ENCODE data around the gene P4HA3.
A peak's percentile ranks its signal among the peaks of the same experiment; 100 is the strongest.
"Not testable (repeated sequence)": the region's sequence is repeated elsewhere in the genome, so short reads cannot be mapped to it uniquely, and the experiment has no call there.

P4HA3 gene

GRCh38 chr11:74311352-74311926 is at the start of gene P4HA3:
Gene P4HA3 (minus strand): TSS chr11:74311640. CDS start chr11:74311611, 29 bp downstream.
- DNase-seq: peak; percentile 81

GRCh38 chr11:74357449-74357848 is 46.0 kb upstream of the P4HA3 start:
- no peak for DNase-seq

- DNase-seq: no peak
Observed at GRCh38 chr11:74355626-74356025, 44.2 kb upstream of the P4HA3 start.

- no peak for DNase-seq
Observed at GRCh38 chr11:74354036-74354435, 42.6 kb upstream of the P4HA3 start.

GRCh38 chr11:74347381-74347780 is 35.9 kb upstream of the P4HA3 start:
- DNase-seq: no peak

GRCh38 chr11:74345420-74345819 is 34.0 kb upstream of the P4HA3 start:
- no peak for DNase-seq

GRCh38 chr11:74341921-74342320 is 30.5 kb upstream of the P4HA3 start:
- DNase-seq: no peak

- no peak for DNase-seq
Observed at GRCh38 chr11:74339619-74340018, 28.2 kb upstream of the P4HA3 start.

GRCh38 chr11:74338963-74339362 is 27.5 kb upstream of the P4HA3 start:
- no peak for DNase-seq

- no peak for DNase-seq
Observed at GRCh38 chr11:74333193-74333592, 21.8 kb upstream of the P4HA3 start.

- no peak for DNase-seq
Observed at GRCh38 chr11:74332291-74332690, 20.9 kb upstream of the P4HA3 start.

- not testable (repeated sequence) for DNase-seq
Observed at GRCh38 chr11:74331000-74331399, 19.6 kb upstream of the P4HA3 start.

- DNase-seq: no peak
Observed at GRCh38 chr11:74330075-74330858, 18.8 kb upstream of the P4HA3 start.

- no peak for DNase-seq
Observed at GRCh38 chr11:74327076-74327475, 15.6 kb upstream of the P4HA3 start.

- no peak for DNase-seq
Observed at GRCh38 chr11:74326665-74327064, 15.2 kb upstream of the P4HA3 start.

GRCh38 chr11:74325649-74326645 is 14.5 kb upstream of the P4HA3 start:
- peak; percentile 76 for DNase-seq

GRCh38 chr11:74322667-74323066 is 11.2 kb upstream of the P4HA3 start:
- DNase-seq: no peak

- DNase-seq: peak; percentile 93
Observed at GRCh38 chr11:74321487-74322188, 10.2 kb upstream of the P4HA3 start.

GRCh38 chr11:74320538-74320937 is 9.1 kb upstream of the P4HA3 start:
- DNase-seq: no peak

GRCh38 chr11:74319139-74319816 is 7.8 kb upstream of the P4HA3 start:
- DNase-seq: no peak

GRCh38 chr11:74318241-74318932 is 6.9 kb upstream of the P4HA3 start:
- no peak for DNase-seq
